ENCODE results near the gene ECEL1.
"Not testable (repeated sequence)": the region's sequence is repeated elsewhere in the genome, so short reads cannot be mapped to it uniquely, and the experiment has no call there.

Gene ECEL1

DNA sequence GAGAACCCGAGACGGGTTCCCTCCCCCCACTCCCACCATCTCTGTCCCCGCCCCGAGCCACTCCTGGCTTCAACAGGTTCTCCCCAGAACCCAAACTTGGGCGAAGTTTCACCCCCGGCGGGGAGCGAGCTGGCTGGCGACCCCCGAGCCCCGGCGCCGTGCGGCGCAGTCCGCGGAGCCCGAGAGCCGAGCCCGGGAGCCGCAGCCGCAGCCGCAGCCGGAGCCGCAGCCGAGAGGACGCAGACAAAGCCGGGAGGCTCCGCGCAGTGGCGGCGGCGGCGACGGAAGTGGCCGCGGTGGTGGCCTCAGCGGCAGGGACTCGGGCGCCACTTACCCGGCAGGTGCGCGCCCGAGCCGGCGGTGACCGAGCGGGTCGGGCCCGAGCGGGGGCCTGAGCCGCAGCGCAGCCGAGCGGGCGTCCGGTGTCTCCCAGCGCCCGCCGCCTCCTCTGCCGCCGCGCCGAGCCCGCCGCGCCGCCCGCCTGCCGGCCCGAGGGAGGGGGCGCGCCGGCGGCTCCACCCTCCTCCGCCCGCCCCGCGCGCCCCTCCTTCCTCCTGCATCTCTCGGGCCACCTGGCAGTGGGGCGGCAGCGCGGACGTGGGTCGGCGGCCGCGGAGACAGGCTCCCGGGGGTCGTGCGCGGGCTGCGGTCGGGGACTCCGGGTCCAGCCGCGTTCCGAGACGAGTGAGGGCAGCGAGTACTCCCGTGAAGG is at the start of gene ECEL1:
Gene ECEL1, minus strand, starts transcription at position 450 of the 712 bp plus-strand sequence. CDS start 1,181 bp downstream, outside the sequence.
- DNase-seq (ENCODE audit: low read depth, low spot score) = no peak

GRCh38 chr2:232537079-232537478 is 49.4 kb upstream of the ECEL1 start:
- DNase-seq (ENCODE audit: low read depth, low spot score) = no peak

GRCh38 chr2:232535761-232536530 is 48.3 kb upstream of the ECEL1 start:
- DNase-seq (ENCODE audit: low read depth, low spot score) = no peak

GRCh38 chr2:232534940-232535651 is 47.5 kb upstream of the ECEL1 start:
- no peak for DNase-seq (ENCODE audit: low read depth, low spot score)

DNA sequence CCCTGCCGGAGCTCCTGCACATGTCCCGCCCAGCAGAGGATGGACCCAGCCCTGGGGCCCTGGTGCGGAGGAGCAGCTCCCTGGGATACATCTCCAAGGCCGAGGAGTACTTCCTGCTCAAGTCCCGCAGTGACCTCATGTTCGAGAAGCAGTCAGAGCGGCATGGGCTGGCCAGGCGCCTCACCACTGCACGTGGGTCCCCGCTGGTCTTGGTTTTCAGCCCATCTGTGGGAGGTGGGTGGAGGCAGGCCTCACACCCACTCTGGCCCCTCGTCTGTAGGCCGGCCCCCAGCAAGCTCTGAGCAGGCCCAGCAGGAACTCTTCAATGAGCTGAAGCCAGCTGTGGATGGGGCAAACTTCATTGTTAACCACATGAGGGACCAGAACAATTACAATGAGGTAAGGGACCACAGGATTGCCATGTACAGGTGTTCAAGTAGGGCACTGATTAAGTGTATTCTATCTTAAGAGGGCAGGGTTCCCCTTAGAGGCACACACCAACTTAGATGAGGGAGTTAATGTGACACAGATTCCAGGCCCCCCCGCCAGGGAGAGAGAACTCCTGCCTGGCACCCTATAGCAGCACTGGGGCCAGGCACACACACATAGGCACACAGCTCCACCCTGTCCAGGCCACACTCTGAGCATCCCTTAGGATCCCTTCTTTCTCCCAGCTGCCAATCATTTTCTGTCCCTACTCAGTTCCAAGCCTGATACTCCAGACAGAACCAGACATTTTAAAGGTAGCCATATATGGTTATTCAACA is 46.5 kb upstream of the ECEL1 start:
- DNase-seq (ENCODE audit: low read depth, low spot score) = no peak

DNA sequence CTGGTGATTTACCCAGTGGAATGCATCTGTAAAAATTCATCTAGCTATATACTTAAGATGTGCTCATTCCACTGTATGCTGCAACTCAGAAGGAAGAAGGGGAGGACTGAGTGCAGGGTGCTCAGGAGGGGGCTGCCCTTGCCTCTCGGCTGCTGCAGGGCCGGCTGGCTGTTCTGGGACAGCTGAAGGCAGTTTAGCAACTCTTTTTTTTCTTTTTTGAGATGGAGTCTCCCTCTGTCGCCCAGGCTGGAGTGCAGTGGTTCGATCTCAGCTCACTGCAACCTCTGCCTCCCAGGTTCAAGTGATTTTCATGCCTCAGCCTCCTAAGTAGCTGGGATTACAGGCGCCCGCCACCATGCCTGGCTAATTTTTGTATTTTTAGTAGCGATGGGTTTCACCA is 45.2 kb upstream of the ECEL1 start:
- not testable (repeated sequence) for DNase-seq (ENCODE audit: low read depth, low spot score)

DNA sequence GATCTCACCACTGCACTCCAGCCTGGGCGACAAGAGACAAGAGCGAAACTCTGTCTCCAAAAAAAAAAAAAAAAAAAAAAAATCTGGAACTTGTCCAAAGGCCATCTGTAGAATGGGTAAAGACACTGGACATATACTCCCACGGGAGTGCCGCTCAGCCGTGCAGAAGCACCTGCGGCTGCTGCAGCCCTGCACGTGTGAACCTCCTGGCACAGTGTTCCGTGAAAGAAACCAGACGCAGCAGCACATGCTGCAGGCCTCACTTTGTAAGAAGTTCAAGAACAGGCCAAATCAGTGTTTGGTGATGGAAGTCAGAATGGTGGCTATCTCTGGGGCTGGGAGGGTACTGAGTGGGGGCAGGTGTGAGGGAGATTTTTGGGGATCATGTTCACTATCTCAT is 44.8 kb upstream of the ECEL1 start:
- DNase-seq (ENCODE audit: low read depth, low spot score) = no peak

DNA sequence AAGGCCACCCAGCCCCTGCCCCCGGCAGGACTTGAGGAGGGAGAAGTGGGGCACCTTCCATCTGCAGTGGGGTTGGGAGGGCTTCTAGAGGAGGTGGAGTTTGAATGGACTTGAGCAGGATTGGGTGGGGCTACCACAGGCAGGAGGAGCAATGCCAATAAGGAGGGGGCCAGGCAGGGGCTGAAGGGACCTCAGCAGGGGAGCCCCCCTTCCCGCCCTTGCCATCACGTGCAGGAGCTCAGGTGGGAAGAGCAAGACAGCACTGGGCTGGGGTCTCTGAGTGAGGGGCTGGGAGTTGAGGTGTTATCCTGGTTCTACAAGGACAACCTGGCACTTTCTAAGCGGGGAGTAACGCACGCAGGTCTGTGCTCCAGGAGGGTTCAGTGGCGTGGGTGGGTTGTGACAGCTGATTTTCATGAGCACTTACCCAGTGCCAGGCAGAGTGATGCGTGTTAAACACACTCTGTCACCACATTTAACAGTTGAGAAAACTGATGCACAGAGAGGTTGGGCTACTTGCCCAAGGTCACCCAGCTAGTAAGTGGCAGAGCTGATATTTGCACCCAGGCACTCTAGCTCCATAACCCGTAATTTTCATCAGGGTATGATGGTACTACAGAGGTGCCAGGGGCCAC is 43.1 kb upstream of the ECEL1 start:
- no peak for DNase-seq (ENCODE audit: low read depth, low spot score)

DNA sequence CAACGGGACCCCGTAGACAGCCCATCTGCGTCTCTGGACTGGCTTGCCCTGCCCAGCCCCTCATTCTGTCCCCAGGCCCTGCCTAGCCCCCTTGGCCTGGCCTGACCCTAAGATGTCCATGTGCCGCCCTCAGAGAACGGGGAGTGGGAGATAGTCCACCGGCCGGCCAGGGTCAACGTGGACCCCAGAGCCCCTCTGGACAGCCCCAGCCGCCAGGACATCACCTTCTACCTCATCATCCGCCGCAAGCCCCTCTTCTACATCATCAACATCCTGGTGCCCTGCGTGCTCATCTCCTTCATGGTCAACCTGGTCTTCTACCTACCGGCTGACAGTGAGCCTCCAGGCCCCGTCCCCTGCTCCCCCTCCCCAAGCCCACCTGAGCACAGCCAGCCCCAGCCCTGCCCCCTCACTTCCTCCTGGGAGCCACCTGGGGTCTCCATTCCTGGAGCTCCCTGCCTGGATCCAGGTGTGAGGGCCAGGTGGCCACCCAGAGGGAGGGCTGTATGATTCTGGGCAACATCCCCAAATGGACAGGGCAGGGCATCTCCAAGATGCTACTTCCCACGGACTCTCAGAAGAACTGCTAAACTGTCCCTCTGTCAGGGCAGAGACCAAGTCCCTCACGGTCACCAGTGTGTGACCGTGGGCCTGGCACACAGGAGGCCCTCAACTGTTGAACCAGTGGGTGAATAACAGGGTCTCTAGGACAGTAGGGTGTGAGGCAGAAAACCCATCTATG is 42.3 kb upstream of the ECEL1 start:
- no peak for DNase-seq (ENCODE audit: low read depth, low spot score)

DNA sequence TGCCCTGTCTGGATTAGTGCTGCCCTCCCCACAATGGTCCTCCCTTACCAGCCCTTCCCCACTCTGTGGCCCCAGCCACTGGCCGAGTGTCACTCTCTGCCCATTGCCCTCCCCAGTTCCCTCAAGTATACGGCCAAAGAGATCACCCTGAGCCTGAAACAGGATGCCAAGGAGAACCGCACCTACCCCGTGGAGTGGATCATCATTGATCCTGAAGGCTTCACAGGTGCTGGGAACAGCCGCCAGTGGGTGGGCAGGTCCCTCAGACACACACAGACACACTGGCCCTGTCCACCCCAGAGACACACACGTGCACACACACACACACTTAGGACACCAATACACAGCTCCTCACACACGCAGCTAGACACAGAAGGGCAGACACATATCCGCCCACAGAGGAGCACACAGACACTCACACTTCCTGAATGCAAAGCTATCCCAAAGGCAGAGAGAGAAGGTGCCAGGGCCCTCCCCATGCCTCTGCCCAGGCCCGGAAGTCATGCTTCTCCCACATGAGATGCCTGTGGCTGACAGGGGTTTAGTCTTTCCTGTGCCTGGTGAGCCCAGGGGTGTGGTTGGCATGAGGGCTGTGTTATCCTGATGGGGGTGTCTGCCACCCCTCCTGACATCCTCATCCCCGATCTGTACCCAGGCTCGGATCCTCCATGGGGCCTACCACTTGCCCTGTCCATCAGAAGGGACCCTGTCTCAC is 41.3 kb upstream of the ECEL1 start:
- no peak for DNase-seq (ENCODE audit: low read depth, low spot score)

DNA sequence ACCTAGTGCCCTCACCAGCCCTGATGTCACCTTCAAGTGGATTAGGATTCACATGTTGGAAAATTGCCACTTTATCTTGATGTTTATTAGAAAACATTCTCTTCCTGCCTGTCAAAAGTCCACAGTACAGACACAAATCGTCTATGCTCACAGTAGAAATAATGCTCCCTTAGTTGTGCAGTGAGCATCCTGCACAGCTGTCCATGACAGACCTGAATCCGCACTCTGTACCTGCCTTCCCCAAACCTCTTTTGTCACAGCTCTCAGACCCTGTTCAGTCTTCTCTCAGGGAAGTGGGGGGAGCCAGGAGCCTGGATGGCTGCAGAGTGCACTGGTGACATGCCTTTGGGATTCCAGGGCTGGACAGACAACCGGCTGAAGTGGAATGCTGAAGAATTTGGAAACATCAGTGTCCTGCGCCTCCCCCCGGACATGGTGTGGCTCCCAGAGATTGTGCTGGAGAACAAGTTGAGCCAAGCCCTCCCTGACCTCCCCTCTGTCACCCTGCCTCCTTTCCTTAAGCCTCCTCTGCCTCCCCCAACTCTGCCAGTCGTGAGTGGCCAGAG is 40.4 kb upstream of the ECEL1 start:
- DNase-seq (ENCODE audit: low read depth, low spot score) = no peak

DNA sequence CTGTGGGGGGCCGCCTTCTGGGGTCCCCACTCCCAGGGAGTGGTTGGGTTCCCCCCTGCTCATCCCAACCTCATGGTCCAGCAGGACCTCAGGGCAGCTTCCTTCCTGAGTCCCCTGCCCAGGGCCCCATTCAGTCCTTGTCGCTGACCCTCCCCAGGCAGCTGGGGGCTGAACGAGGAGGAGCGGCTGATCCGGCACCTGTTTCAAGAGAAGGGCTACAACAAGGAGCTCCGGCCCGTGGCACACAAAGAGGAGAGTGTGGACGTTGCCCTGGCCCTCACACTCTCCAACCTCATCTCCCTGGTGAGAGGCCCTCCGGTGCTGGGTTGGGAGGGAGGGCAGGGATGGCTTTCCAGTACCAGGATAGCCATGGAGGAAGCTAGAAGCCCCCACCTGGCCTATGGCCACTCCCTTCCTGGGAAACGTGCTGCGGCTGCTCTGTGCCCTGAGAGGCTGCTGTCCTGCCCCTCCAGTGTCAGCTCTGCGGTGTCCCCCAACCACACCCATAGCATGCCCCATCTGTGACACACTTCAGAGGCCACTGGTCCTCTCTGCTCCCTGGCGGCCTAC is 38.8 kb upstream of the ECEL1 start:
- DNase-seq (ENCODE audit: low read depth, low spot score) = no peak

GRCh38 chr2:232525791-232526371 is 38.2 kb upstream of the ECEL1 start, which contains the start of gene CHRND:
TSS of gene CHRND (plus strand) at chr2:232526160. CDS start at chr2:232526216, 56 bp downstream.
- no peak for DNase-seq (ENCODE audit: low read depth, low spot score)

DNA sequence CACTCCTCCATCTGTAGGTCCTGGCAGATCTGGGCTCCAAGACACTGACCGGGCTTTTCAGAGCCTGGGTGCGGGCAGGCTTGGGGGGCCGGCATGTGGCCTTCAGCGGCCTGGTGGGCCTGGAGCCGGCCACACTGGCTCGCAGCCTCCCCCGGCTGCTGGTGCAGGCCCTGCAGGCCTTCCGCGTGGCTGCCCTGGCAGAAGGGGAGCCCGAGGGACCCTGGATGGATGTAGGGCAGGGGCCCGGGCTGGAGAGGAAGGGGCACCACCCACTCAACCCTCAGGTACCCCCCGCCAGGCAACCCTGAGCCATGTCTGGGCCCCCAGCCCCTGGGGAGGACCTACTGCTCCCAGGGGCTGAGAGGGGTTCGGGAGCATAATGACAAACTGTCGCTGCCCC is 37.6 kb upstream of the ECEL1 start:
- DNase-seq (ENCODE audit: low read depth, low spot score) = no peak

DNA sequence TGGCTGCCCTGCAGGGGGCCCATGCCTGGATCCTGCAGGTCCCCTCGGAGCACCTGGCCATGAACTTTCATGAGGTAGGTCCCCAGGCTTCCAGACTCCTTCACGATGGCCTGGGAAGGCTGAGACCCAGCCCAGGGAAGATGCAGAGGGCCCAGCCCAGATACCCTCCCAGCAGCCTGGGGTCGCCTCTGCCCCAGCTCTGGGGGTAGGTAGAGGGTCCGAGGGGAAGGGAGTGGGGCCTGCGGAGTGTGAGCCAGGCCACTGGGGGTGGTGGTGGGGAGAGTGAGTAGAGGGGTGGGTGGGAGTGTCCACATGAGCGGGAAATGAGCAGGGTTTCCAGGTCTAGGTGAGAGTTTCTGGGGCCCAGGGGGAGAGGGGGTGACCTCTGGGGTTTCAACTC is 37.1 kb upstream of the ECEL1 start:
- no peak for DNase-seq (ENCODE audit: low read depth, low spot score)

- no peak for DNase-seq (ENCODE audit: low read depth, low spot score)
Measured at GRCh38 chr2:232523682-232524597, 36.3 kb upstream of the ECEL1 start.

- no peak for DNase-seq (ENCODE audit: low read depth, low spot score)
Measured at GRCh38 chr2:232523402-232523681, 35.7 kb upstream of the ECEL1 start.
